WTC11 (cell line): ENCODE data around the gene DUSP1. TPM values are rescaled to one million over a fixed set of nuclear protein-coding genes. Genes with fewer than 3 reads are reported as not detected.

Source experiments
- ATAC-seq: fragments of 200-7000 bp; cut with Tn5 transposase; 2 replicates; pipeline ENCODE4 v1.10.0; 2021; ENCODE audit warnings: mild to moderate bottlenecking, moderate library complexity
- CTCF ChIA-PET: fragments of 300-600 bp; sonication (Branson Sonifier 250); formaldehyde crosslinking; loops from one replicate; lab custom pipeline; 2021; ENCODE audit warnings: antibody characterized with exemption; lab: Charles Lee
- POLR2A ChIA-PET: fragments of 350-600 bp; sonication (Branson Sonifier 250); formaldehyde crosslinking; loops from one replicate; lab custom pipeline; 2021; ENCODE audit warnings: antibody characterized with exemption; lab: Charles Lee
- DNase-seq: peaks from one replicate; pipeline ENCODE4 v3.0.0; 2021; ENCODE audit warnings: low spot score
- H3K27ac Mint-ChIP-seq: 2 replicates; pipeline ENCODE4 v1.8.0; 2021; ENCODE audit warnings: mixed read lengths
- H3K27me3 Mint-ChIP-seq: 2 replicates; pipeline ENCODE4 v1.8.0; 2021; ENCODE audit warnings: low read depth, mild to moderate bottlenecking, moderate library complexity, mixed read lengths
- H3K36me3 Mint-ChIP-seq: 2 replicates; pipeline ENCODE4 v1.8.0; 2021; ENCODE audit warnings: mixed read lengths
- H3K4me1 Mint-ChIP-seq: 2 replicates; pipeline ENCODE4 v1.8.0; 2022; ENCODE audit warnings: mixed read lengths
- H3K4me3 Mint-ChIP-seq: 2 replicates; pipeline ENCODE4 v1.8.0; 2021; ENCODE audit warnings: mild to moderate bottlenecking, moderate library complexity, mixed read lengths
- H3K9me3 Mint-ChIP-seq: 2 replicates; pipeline ENCODE4 v1.8.0; 2021; ENCODE audit warnings: mixed read lengths
- CREB1 ChIP-seq: sonication (generic); formaldehyde crosslinking; IDR thresholded peaks from 2 replicates; pipeline ENCODE4 v1.8.0; 2023; ENCODE audit warnings: mild to moderate bottlenecking, missing genetic modification reagents
- FOXJ3 ChIP-seq: sonication (generic); formaldehyde crosslinking; IDR thresholded peaks from 2 replicates; pipeline ENCODE4 v1.9.0; 2021; ENCODE audit warnings: missing genetic modification reagents, mild to moderate bottlenecking, borderline replicate concordance
- MYBL2 ChIP-seq: sonication (generic); formaldehyde crosslinking; IDR thresholded peaks from 2 replicates; pipeline ENCODE4 v1.8.1; 2023; ENCODE audit warnings: mild to moderate bottlenecking, moderate library complexity, missing genetic modification reagents
- NFATC4 ChIP-seq: fragments of 250-450 bp; sonication (Bioruptor Pico); IDR thresholded peaks from 2 replicates; pipeline ENCODE4 v1.9.0; 2021; ENCODE audit warnings: mild to moderate bottlenecking
- NR3C1 ChIP-seq: sonication (generic); formaldehyde crosslinking; conservative IDR thresholded peaks from 2 replicates; pipeline ENCODE4 v1.8.1; 2023; ENCODE audit warnings: low read depth, mild to moderate bottlenecking, missing genetic modification reagents
- RELA ChIP-seq: sonication (generic); formaldehyde crosslinking; IDR thresholded peaks from 2 replicates; pipeline ENCODE4 v1.8.1; 2022; ENCODE audit warnings: missing genetic modification reagents, mild to moderate bottlenecking, borderline replicate concordance
- SMAD3 ChIP-seq: sonication (generic); formaldehyde crosslinking; IDR thresholded peaks from 2 replicates; pipeline ENCODE4 v1.8.0; 2022; ENCODE audit warnings: missing genetic modification reagents, mild to moderate bottlenecking, borderline replicate concordance
- TP53 ChIP-seq: sonication (generic); formaldehyde crosslinking; IDR thresholded peaks from 2 replicates; pipeline ENCODE4 v1.8.1; 2023; ENCODE audit warnings: mild to moderate bottlenecking, missing genetic modification reagents
- total RNA-seq: library from RNA; stranded (reverse); gene quantifications from 3 replicates; pipeline ENCODE4 v1.2.3, GENCODE V29; 2021
- TF ChIP-seq, protein P1 (sequence below): sonication (generic); formaldehyde crosslinking; IDR thresholded peaks from 2 replicates; pipeline ENCODE4 v1.8.0; 2023; ENCODE audit warnings: mild to moderate bottlenecking, missing genetic modification reagents
- TF ChIP-seq, protein P2 (sequence below): sonication (generic); formaldehyde crosslinking; IDR thresholded peaks from 2 replicates; pipeline ENCODE4 v1.8.0; 2022; ENCODE audit warnings: mild to moderate bottlenecking, missing genetic modification reagents
- TF ChIP-seq, protein P3 (sequence below): fragments of 250-450 bp; sonication (Bioruptor Pico); IDR thresholded peaks from 2 replicates; pipeline ENCODE4 v1.9.0; 2021; ENCODE audit warnings: mild to moderate bottlenecking
- TF ChIP-seq, protein P4 (sequence below): sonication (generic); formaldehyde crosslinking; IDR thresholded peaks from 2 replicates; pipeline ENCODE4 v1.8.1; 2023; ENCODE audit warnings: mild to moderate bottlenecking, missing genetic modification reagents, borderline replicate concordance
- TF ChIP-seq, protein P5 (sequence below): fragments of 200-600 bp; IDR thresholded peaks from 2 replicates; pipeline ENCODE4 v1.8.0; 2022; ENCODE audit warnings: antibody characterized with exemption
- TF ChIP-seq, protein P6 (sequence below): sonication (generic); formaldehyde crosslinking; IDR thresholded peaks from 2 replicates; pipeline ENCODE4 v1.8.0; 2022; ENCODE audit warnings: mild to moderate bottlenecking, missing genetic modification reagents
- TF ChIP-seq, protein P7 (sequence below): sonication (generic); formaldehyde crosslinking; IDR thresholded peaks from 2 replicates; pipeline ENCODE4 v1.8.1; 2023; ENCODE audit warnings: mild to moderate bottlenecking, moderate library complexity, missing genetic modification reagents

DUSP1 gene
- total RNA-seq, 1 experiment from 2014 or later: 9.5 TPM

DNA sequence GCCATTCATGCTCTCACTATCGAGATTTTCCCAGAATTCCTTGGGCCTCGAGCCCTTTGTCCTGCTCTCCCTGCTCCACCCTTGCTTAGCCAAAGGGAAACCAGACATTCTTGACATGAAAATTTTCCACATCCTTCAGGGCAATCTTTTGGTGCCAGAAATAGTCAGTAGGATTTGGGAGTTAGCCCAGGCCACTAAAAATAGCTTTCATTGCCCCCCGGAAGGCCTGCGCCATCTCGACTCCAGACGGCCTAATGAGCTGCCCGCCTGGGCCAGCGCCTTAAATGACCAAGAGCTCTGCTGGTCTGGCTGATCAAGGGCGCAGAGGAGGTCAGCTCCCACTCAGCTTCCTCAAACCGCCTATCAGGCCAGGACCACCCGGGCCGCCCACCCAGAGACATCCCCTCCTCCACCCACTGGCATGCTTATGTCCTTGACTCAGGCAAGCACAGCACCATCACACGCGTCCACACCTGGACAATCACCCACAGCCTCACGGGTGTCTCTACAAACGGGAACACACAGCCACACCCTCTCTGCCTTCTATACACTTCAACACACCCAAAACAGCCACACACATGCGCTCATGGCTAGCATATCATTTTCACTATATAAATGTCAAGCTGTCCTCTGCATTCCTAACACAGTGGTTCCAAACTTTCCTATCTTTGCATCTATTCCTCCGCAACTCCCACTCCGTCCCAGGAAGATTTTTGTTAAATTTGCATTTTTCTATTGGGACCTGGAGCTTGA is 20.9 kb downstream of the DUSP1 start (continued):
- TF ChIP-seq FOXJ3: no peak

DNA sequence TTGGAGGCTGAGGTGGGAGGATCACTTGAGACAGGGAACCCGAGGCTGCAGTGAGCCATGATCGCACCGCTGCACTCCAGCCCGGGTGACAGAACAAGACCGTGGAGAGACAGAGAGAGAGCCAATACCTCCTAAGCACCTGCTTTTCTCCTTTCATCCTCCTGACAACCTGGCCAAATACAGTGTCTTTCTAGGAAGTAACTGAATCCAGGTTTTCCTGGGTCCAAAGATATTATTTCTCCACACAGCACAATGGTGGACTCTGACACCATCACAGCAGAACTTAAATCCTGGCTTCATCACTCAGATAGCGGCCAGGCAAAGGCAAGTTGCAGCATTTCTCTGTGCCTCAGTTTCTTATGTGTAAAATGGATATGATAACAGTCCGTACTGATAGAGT is 21.9 kb downstream of the DUSP1 start:
- DNase-seq (no peak), ATAC-seq (no peak)
- peaks cover 28% of the 10 kb centered on the region for H3K9me3 Mint-ChIP-seq
- peaks cover 13% of the 10 kb centered on the region for H3K36me3 Mint-ChIP-seq
- TF ChIP-seq, protein P1, sequence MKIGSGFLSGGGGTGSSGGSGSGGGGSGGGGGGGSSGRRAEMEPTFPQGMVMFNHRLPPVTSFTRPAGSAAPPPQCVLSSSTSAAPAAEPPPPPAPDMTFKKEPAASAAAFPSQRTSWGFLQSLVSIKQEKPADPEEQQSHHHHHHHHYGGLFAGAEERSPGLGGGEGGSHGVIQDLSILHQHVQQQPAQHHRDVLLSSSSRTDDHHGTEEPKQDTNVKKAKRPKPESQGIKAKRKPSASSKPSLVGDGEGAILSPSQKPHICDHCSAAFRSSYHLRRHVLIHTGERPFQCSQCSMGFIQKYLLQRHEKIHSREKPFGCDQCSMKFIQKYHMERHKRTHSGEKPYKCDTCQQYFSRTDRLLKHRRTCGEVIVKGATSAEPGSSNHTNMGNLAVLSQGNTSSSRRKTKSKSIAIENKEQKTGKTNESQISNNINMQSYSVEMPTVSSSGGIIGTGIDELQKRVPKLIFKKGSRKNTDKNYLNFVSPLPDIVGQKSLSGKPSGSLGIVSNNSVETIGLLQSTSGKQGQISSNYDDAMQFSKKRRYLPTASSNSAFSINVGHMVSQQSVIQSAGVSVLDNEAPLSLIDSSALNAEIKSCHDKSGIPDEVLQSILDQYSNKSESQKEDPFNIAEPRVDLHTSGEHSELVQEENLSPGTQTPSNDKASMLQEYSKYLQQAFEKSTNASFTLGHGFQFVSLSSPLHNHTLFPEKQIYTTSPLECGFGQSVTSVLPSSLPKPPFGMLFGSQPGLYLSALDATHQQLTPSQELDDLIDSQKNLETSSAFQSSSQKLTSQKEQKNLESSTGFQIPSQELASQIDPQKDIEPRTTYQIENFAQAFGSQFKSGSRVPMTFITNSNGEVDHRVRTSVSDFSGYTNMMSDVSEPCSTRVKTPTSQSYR (CRISPR knock-in tag): no peak
- TF ChIP-seq, protein P2, sequence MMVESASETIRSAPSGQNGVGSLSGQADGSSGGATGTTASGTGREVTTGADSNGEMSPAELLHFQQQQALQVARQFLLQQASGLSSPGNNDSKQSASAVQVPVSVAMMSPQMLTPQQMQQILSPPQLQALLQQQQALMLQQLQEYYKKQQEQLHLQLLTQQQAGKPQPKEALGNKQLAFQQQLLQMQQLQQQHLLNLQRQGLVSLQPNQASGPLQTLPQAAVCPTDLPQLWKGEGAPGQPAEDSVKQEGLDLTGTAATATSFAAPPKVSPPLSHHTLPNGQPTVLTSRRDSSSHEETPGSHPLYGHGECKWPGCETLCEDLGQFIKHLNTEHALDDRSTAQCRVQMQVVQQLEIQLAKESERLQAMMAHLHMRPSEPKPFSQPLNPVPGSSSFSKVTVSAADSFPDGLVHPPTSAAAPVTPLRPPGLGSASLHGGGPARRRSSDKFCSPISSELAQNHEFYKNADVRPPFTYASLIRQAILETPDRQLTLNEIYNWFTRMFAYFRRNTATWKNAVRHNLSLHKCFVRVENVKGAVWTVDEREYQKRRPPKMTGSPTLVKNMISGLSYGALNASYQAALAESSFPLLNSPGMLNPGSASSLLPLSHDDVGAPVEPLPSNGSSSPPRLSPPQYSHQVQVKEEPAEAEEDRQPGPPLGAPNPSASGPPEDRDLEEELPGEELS (CRISPR knock-in tag): no peak
- TF ChIP-seq TP53 (CRISPR knock-in tag) (no peak), SMAD3 (CRISPR knock-in tag) (no peak), CREB1 (CRISPR knock-in tag) (no peak), RELA (CRISPR knock-in tag) (no peak), NFATC4 (no peak), MYBL2 (CRISPR knock-in tag) (no peak), NR3C1 (CRISPR knock-in tag) (no peak)
- TF ChIP-seq, protein P3, sequence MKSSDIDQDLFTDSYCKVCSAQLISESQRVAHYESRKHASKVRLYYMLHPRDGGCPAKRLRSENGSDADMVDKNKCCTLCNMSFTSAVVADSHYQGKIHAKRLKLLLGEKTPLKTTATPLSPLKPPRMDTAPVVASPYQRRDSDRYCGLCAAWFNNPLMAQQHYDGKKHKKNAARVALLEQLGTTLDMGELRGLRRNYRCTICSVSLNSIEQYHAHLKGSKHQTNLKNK: no peak
- TF ChIP-seq, protein P4, sequence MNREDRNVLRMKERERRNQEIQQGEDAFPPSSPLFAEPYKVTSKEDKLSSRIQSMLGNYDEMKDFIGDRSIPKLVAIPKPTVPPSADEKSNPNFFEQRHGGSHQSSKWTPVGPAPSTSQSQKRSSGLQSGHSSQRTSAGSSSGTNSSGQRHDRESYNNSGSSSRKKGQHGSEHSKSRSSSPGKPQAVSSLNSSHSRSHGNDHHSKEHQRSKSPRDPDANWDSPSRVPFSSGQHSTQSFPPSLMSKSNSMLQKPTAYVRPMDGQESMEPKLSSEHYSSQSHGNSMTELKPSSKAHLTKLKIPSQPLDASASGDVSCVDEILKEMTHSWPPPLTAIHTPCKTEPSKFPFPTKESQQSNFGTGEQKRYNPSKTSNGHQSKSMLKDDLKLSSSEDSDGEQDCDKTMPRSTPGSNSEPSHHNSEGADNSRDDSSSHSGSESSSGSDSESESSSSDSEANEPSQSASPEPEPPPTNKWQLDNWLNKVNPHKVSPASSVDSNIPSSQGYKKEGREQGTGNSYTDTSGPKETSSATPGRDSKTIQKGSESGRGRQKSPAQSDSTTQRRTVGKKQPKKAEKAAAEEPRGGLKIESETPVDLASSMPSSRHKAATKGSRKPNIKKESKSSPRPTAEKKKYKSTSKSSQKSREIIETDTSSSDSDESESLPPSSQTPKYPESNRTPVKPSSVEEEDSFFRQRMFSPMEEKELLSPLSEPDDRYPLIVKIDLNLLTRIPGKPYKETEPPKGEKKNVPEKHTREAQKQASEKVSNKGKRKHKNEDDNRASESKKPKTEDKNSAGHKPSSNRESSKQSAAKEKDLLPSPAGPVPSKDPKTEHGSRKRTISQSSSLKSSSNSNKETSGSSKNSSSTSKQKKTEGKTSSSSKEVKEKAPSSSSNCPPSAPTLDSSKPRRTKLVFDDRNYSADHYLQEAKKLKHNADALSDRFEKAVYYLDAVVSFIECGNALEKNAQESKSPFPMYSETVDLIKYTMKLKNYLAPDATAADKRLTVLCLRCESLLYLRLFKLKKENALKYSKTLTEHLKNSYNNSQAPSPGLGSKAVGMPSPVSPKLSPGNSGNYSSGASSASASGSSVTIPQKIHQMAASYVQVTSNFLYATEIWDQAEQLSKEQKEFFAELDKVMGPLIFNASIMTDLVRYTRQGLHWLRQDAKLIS: no peak
- TF ChIP-seq, protein P5, sequence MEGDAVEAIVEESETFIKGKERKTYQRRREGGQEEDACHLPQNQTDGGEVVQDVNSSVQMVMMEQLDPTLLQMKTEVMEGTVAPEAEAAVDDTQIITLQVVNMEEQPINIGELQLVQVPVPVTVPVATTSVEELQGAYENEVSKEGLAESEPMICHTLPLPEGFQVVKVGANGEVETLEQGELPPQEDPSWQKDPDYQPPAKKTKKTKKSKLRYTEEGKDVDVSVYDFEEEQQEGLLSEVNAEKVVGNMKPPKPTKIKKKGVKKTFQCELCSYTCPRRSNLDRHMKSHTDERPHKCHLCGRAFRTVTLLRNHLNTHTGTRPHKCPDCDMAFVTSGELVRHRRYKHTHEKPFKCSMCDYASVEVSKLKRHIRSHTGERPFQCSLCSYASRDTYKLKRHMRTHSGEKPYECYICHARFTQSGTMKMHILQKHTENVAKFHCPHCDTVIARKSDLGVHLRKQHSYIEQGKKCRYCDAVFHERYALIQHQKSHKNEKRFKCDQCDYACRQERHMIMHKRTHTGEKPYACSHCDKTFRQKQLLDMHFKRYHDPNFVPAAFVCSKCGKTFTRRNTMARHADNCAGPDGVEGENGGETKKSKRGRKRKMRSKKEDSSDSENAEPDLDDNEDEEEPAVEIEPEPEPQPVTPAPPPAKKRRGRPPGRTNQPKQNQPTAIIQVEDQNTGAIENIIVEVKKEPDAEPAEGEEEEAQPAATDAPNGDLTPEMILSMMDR: no peak
- TF ChIP-seq, protein P6, sequence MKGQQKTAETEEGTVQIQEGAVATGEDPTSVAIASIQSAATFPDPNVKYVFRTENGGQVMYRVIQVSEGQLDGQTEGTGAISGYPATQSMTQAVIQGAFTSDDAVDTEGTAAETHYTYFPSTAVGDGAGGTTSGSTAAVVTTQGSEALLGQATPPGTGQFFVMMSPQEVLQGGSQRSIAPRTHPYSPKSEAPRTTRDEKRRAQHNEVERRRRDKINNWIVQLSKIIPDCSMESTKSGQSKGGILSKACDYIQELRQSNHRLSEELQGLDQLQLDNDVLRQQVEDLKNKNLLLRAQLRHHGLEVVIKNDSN (CRISPR knock-in tag): no peak
- TF ChIP-seq, protein P7, sequence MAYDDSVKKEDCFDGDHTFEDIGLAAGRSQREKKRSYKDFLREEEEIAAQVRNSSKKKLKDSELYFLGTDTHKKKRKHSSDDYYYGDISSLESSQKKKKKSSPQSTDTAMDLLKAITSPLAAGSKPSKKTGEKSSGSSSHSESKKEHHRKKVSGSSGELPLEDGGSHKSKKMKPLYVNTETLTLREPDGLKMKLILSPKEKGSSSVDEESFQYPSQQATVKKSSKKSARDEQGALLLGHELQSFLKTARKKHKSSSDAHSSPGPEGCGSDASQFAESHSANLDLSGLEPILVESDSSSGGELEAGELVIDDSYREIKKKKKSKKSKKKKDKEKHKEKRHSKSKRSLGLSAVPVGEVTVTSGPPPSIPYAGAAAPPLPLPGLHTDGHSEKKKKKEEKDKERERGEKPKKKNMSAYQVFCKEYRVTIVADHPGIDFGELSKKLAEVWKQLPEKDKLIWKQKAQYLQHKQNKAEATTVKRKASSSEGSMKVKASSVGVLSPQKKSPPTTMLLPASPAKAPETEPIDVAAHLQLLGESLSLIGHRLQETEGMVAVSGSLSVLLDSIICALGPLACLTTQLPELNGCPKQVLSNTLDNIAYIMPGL (CRISPR knock-in tag): no peak
- H3K27me3 Mint-ChIP-seq: peaks cover 70% of the 10 kb centered on the region
- H3K4me3 Mint-ChIP-seq: no peak overlapping the region
- ChIA-PET POLR2A (no interaction called here), CTCF (interaction anchor here (1.4 to 1.5 kb wide), 2 partner anchors 32 to 34 kb away, joined by 3 to 5 read pairs; no protein-coding TSS in a partner anchor)
- H3K4me1 Mint-ChIP-seq: no peaks in the 10 kb centered on the region
- H3K27ac Mint-ChIP-seq: no peak overlapping the region
